ENCODE results near the gene MAD2L1.

GRCh38 chr4:120062663-120063195, 3.9 kb downstream of the MAD2L1 start:
- no peak for TF ChIP-seq CTCF (IDR thresholded peaks at IDR 0.05)
- TF ChIP-seq POLR2A (IDR thresholded peaks at IDR 0.05), result no peak

All from uterus (tissue), 2 donors.